ENCODE data around the gene KNG1.

Gene KNG1

GRCh38 chr3:186724911-186725310 lies 7.8 kb downstream of the KNG1 start:
- Mint-ChIP-seq H3K4me1 (peaks cover 5% of the 10 kb centered on the region), H3K9me3 (no peaks in the 10 kb centered on the region), H3K4me3 (no peak overlapping the region), H3K36me3 (ENCODE audit: low read depth) (no peaks in the 10 kb centered on the region), H3K27me3 (ENCODE audit: low read depth, poor library complexity) (peaks cover 7% of the 10 kb centered on the region), H3K27ac (no peak overlapping the region)
- TF ChIP-seq CTCF (IDR thresholded peaks at IDR 0.05): no peak
- DNase-seq: no peak

- Mint-ChIP-seq H3K27me3 (ENCODE audit: low read depth, poor library complexity) (peaks cover 7% of the 10 kb centered on the region), H3K9me3 (no peaks in the 10 kb centered on the region), H3K4me1 (no peaks in the 10 kb centered on the region), H3K4me3 (no peak overlapping the region), H3K27ac (no peak overlapping the region), H3K36me3 (ENCODE audit: low read depth) (no peaks in the 10 kb centered on the region)
- TF ChIP-seq CTCF (IDR thresholded peaks at IDR 0.05): no peak
- DNase-seq: no peak
Observed at GRCh38 chr3:186732169-186732766, 15.1 kb downstream of the KNG1 start.

GRCh38 chr3:186742618-186743380 lies 25.6 kb downstream of the KNG1 start:
- Mint-ChIP-seq H3K27ac (no peak overlapping the region), H3K9me3 (no peaks in the 10 kb centered on the region), H3K4me1 (peaks cover 6% of the 10 kb centered on the region), H3K36me3 (ENCODE audit: low read depth) (no peaks in the 10 kb centered on the region), H3K4me3 (no peak overlapping the region), H3K27me3 (ENCODE audit: low read depth, poor library complexity) (peaks cover 22% of the 10 kb centered on the region)
- DNase-seq: no peak
- no peak for TF ChIP-seq CTCF (IDR thresholded peaks at IDR 0.05)

GRCh38 chr3:186743666-186744065 lies 26.5 kb downstream of the KNG1 start:
- no peak for DNase-seq
- Mint-ChIP-seq H3K36me3 (ENCODE audit: low read depth) (no peaks in the 10 kb centered on the region), H3K27ac (no peak overlapping the region), H3K9me3 (no peaks in the 10 kb centered on the region), H3K27me3 (ENCODE audit: low read depth, poor library complexity) (peaks cover 22% of the 10 kb centered on the region), H3K4me3 (no peak overlapping the region), H3K4me1 (peaks cover 6% of the 10 kb centered on the region)
- TF ChIP-seq CTCF (IDR thresholded peaks at IDR 0.05): no peak

GRCh38 chr3:186746008-186746407 lies 28.8 kb downstream of the KNG1 start:
- peaks cover 6% of the 10 kb centered on the region for H3K4me1 Mint-ChIP-seq
- no peak overlapping the region for H3K27ac Mint-ChIP-seq
- no peak overlapping the region for H3K4me3 Mint-ChIP-seq

More at GRCh38 chr3:186746008-186746407, 28.8 kb downstream of the KNG1 start:
- Mint-ChIP-seq H3K27me3 (ENCODE audit: low read depth, poor library complexity) (peaks cover 21% of the 10 kb centered on the region), H3K9me3 (no peaks in the 10 kb centered on the region), H3K36me3 (ENCODE audit: low read depth) (no peaks in the 10 kb centered on the region)
- TF ChIP-seq CTCF (IDR thresholded peaks at IDR 0.05): no peak
- DNase-seq: no peak

Measured in nephron progenitor cell (in vitro differentiated cells).